ENCODE data around the gene CEACAM19. TPM values are rescaled to one million over a fixed set of nuclear protein-coding genes. Genes with fewer than 3 reads are reported as not detected.

CEACAM19 gene
- total and polyA plus RNA-seq, 2 of the 13 experiments (the other 11 are each of a cell fraction or from before 2014, with no cell fraction given), result 1.3 to 4.0 TPM

DNA sequence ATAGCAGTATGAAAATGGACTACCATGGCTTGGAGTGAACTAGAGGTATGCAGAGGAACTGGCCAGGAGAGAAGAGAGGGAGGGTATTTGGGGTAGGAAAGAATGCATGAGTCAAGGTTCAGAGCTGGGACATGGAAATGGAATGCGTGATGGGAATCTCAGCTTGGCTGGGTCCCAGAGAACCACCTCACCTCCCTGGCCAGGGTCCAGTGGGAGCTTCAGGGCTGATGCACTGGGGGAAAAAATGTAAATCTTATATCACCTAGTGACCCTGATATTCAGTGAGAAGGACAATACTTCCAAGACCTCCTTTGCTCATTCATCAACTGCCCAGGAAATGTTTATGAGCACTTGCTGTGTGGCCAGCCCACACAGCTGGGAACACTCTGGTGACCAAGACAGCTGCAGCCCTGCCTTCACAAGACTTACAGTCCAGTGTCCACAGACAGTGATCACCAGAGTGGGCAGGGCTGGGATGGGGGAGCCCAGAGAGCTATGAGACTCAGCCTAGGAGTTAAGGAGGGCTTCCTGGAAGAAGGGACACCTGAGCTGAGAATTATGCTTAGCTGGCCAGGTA lies 45.1 kb upstream of the CEACAM19 start (continued):
- TF ChIP-seq, protein P1, sequence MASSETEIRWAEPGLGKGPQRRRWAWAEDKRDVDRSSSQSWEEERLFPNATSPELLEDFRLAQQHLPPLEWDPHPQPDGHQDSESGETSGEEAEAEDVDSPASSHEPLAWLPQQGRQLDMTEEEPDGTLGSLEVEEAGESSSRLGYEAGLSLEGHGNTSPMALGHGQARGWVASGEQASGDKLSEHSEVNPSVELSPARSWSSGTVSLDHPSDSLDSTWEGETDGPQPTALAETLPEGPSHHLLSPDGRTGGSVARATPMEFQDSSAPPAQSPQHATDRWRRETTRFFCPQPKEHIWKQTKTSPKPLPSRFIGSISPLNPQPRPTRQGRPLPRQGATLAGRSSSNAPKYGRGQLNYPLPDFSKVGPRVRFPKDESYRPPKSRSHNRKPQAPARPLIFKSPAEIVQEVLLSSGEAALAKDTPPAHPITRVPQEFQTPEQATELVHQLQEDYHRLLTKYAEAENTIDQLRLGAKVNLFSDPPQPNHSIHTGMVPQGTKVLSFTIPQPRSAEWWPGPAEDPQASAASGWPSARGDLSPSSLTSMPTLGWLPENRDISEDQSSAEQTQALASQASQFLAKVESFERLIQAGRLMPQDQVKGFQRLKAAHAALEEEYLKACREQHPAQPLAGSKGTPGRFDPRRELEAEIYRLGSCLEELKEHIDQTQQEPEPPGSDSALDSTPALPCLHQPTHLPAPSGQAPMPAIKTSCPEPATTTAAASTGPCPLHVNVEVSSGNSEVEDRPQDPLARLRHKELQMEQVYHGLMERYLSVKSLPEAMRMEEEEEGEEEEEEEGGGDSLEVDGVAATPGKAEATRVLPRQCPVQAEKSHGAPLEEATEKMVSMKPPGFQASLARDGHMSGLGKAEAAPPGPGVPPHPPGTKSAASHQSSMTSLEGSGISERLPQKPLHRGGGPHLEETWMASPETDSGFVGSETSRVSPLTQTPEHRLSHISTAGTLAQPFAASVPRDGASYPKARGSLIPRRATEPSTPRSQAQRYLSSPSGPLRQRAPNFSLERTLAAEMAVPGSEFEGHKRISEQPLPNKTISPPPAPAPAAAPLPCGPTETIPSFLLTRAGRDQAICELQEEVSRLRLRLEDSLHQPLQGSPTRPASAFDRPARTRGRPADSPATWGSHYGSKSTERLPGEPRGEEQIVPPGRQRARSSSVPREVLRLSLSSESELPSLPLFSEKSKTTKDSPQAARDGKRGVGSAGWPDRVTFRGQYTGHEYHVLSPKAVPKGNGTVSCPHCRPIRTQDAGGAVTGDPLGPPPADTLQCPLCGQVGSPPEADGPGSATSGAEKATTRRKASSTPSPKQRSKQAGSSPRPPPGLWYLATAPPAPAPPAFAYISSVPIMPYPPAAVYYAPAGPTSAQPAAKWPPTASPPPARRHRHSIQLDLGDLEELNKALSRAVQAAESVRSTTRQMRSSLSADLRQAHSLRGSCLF (CRISPR knock-in tag; IDR thresholded peaks at IDR 0.05; ENCODE audit: borderline replicate concordance), result no peak
- TF ChIP-seq KLF12 (CRISPR knock-in tag; IDR thresholded peaks at IDR 0.05; ENCODE audit: borderline replicate concordance) (no peak), ZNF136 (CRISPR knock-in tag; IDR thresholded peaks at IDR 0.05; ENCODE audit: low read depth) (no peak), RBAK (CRISPR knock-in tag; IDR thresholded peaks at IDR 0.05) (no peak), SP140L (CRISPR knock-in tag; IDR thresholded peaks at IDR 0.05; ENCODE audit: borderline replicate concordance) (no peak), ZNF576 (CRISPR knock-in tag; IDR thresholded peaks at IDR 0.05) (no peak), NCOR1 (IDR thresholded peaks at IDR 0.05; ENCODE audit: borderline replicate concordance, low read length) (no peak), ARID2 (CRISPR knock-in tag; IDR thresholded peaks at IDR 0.05; ENCODE audit: borderline replicate concordance) (no peak), ZC3H13 (CRISPR knock-in tag; IDR thresholded peaks at IDR 0.05) (no peak), ZNF605 (CRISPR knock-in tag; IDR thresholded peaks at IDR 0.05) (no peak), JUN (CRISPR knock-in tag; IDR thresholded peaks at IDR 0.05) (no peak), ZNF354B (CRISPR knock-in tag; IDR thresholded peaks at IDR 0.05) (no peak), PCBP2 (optimal IDR thresholded peaks at IDR 0.05; ENCODE audit: low read depth, low read length, poor library complexity, severe bottlenecking) (no peak), EED (CRISPR knock-in tag; IDR thresholded peaks at IDR 0.05) (no peak), ZNF616 (CRISPR knock-in tag; IDR thresholded peaks at IDR 0.05; ENCODE audit: low read depth) (no peak), YY1 (IDR thresholded peaks at IDR 0.05; ENCODE audit: insufficient read depth, insufficient replicate concordance, low read depth, low read length) (no peak), ZNF75D (CRISPR knock-in tag; IDR thresholded peaks at IDR 0.05; ENCODE audit: borderline replicate concordance) (no peak), ZNF703 (CRISPR knock-in tag; IDR thresholded peaks at IDR 0.05; ENCODE audit: borderline replicate concordance) (no peak), NR2F6 (IDR thresholded peaks at IDR 0.05) (no peak), NR2F6 (CRISPR knock-in tag; IDR thresholded peaks at IDR 0.05) (0 out of 2 replicates have a peak, but pooled peaks have one; percentile 37)
- TF ChIP-seq, protein P2, sequence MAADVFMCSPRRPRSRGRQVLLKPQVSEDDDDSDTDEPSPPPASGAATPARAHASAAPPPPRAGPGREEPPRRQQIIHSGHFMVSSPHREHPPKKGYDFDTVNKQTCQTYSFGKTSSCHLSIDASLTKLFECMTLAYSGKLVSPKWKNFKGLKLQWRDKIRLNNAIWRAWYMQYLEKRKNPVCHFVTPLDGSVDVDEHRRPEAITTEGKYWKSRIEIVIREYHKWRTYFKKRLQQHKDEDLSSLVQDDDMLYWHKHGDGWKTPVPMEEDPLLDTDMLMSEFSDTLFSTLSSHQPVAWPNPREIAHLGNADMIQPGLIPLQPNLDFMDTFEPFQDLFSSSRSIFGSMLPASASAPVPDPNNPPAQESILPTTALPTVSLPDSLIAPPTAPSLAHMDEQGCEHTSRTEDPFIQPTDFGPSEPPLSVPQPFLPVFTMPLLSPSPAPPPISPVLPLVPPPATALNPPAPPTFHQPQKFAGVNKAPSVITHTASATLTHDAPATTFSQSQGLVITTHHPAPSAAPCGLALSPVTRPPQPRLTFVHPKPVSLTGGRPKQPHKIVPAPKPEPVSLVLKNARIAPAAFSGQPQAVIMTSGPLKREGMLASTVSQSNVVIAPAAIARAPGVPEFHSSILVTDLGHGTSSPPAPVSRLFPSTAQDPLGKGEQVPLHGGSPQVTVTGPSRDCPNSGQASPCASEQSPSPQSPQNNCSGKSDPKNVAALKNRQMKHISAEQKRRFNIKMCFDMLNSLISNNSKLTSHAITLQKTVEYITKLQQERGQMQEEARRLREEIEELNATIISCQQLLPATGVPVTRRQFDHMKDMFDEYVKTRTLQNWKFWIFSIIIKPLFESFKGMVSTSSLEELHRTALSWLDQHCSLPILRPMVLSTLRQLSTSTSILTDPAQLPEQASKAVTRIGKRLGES (CRISPR knock-in tag; IDR thresholded peaks at IDR 0.05; ENCODE audit: borderline replicate concordance), result no peak
- TF ChIP-seq, protein P3, sequence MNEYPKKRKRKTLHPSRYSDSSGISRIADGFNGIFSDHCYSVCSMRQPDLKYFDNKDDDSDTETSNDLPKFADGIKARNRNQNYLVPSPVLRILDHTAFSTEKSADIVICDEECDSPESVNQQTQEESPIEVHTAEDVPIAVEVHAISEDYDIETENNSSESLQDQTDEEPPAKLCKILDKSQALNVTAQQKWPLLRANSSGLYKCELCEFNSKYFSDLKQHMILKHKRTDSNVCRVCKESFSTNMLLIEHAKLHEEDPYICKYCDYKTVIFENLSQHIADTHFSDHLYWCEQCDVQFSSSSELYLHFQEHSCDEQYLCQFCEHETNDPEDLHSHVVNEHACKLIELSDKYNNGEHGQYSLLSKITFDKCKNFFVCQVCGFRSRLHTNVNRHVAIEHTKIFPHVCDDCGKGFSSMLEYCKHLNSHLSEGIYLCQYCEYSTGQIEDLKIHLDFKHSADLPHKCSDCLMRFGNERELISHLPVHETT (CRISPR knock-in tag; conservative IDR thresholded peaks at IDR 0.05), result 0 out of 2 replicates have a peak, but pooled peaks have one; percentile 24
